Body of pancreas (tissue), 4 donors: Measurements from ENCODE around the gene STIM1. TPM values are rescaled to one million over a fixed set of nuclear protein-coding genes. Genes with fewer than 3 reads are reported as not detected.

Experiments
- ATAC-seq: fragments of 150-250 bp; one replicate; pipeline ENCODE4 v1.9.1; 2016
- DNase-seq, 4 donors: peaks; one replicate each; pipeline ENCODE4 v3.0.0-alpha.2; 2019
- H3K27ac ChIP-seq, 4 donors: fragments of 200-600 bp; sonication (generic); 1 replicate in 3 of 4; 2 replicates in 1 of 4; pipeline versions ENCODE4 v1.5.1 to v1.6.1; 2016 to 2019; ENCODE audit warnings: mild to moderate bottlenecking in 1 of 4, mixed read lengths in 1 of 4, moderate library complexity in 1 of 4
- H3K27me3 ChIP-seq, 2 donors: fragments of 200-600 bp; sonication (generic); one replicate each; pipeline ENCODE4 v1.6.0; 2016; ENCODE audit warnings: mild to moderate bottlenecking in 1 of 2
- H3K36me3 ChIP-seq, 2 donors: fragments of 200-600 bp; sonication (generic); replicated peaks in 1 of 2; 2 replicates each; pipeline ENCODE4 v1.5.1; 2016; ENCODE audit warnings: low read depth in 2 of 2; ENCODE audit not compliant: insufficient read depth in 1 of 2
- H3K4me1 ChIP-seq: fragments of 200-600 bp; sonication (generic); one replicate; pipeline ENCODE4 v1.6.0; 2016
- H3K4me3 ChIP-seq, 2 donors: fragments of 200-600 bp; sonication (generic); 1 replicate in 1 of 2; 2 replicates in 1 of 2; pipeline ENCODE4 v1.5.1; 2016 to 2019
- H3K9me3 ChIP-seq, 3 donors: fragments of 200-600 bp; sonication (generic); 1 replicate in 2 of 3; 2 replicates in 1 of 3; pipeline ENCODE4 v1.5.1; 2016
- CTCF ChIP-seq, 7 experiments: fragments of 450-650 bp in 4 of 7; fragments of 200-600 bp in 3 of 7; sonication (generic) in 3 of 7; IDR thresholded peaks; one replicate each; pipeline ENCODE4 v1.5.1; 2016 to 2019; ENCODE audit warnings: antibody characterized with exemption in 7 of 7
- POLR2A ChIP-seq, 3 donors: fragments of 450-650 bp; IDR thresholded peaks; one replicate each; pipeline ENCODE4 v1.6.1; 2016; ENCODE audit warnings: antibody characterized with exemption in 3 of 3, mild to moderate bottlenecking in 2 of 3
- WGBS, 2 donors: methylation state at CpG; one replicate each; pipeline ENCODE4 v1.1.5; 2017; 5-methylcytosine and 5-hydroxymethylcytosine counted together
- intact Hi-C: fragments of 100-400 bp; cut with DNase I; formaldehyde crosslinking; loops from one replicate; pipeline ENCODE4 v1.15.1; 2023
- total RNA-seq, 2 donors: library from RNA; depleted of rRNA; stranded (reverse); fragments of >200 nt; gene quantifications; one replicate each; pipeline ENCODE4 v1.1.0, GENCODE V29; 2016

Gene STIM1
- total RNA-seq, 2 donors from 2014 or later = 20.4 to 24.6 TPM

- no peak overlapping the region for H3K4me3 ChIP-seq
- WGBS, 2 donors = 61% methylated on average over 1 of the region's 1 CpG
- H3K36me3 ChIP-seq = peaks cover 0 to 4% of the 10 kb centered on the region in 2 donors
- no peaks in the 10 kb centered on the region for H3K4me1 ChIP-seq
- ATAC-seq (no peak), DNase-seq (no peak)
- no peaks in the 10 kb centered on the region for H3K9me3 ChIP-seq
- H3K27ac ChIP-seq = no peak overlapping the region
- H3K27me3 ChIP-seq = no peaks in the 10 kb centered on the region
- TF ChIP-seq POLR2A (IDR thresholded peaks at IDR 0.05) = no peak
- TF ChIP-seq CTCF (IDR thresholded peaks at IDR 0.05) = no peak
- intact Hi-C loops = no loop called here
Observed at GRCh38 chr11:4076774-4077173, 221.3 kb downstream of the STIM1 start.

- Histone ChIP-seq H3K4me3 (no peak overlapping the region), H3K27ac (no peak overlapping the region), H3K27me3 (no peaks in the 10 kb centered on the region), H3K4me1 (no peaks in the 10 kb centered on the region), H3K9me3 (no peaks in the 10 kb centered on the region), H3K36me3 (peaks cover 0 to 7% of the 10 kb centered on the region in 2 donors)
- intact Hi-C loops = no loop called here
- no peak for ATAC-seq
- no peak for TF ChIP-seq CTCF (IDR thresholded peaks at IDR 0.05)
- no peak for TF ChIP-seq POLR2A (IDR thresholded peaks at IDR 0.05)
- WGBS, 2 donors = 82 to 96% methylated on average over 8 to 9 of the region's 9 CpGs
- DNase-seq = no peak
Observed at GRCh38 chr11:4083198-4083597, 227.7 kb downstream of the STIM1 start.

- intact Hi-C loops = no loop called here
- H3K36me3 ChIP-seq = peaks cover 0 to 7% of the 10 kb centered on the region in 2 donors
- TF ChIP-seq CTCF (IDR thresholded peaks at IDR 0.05) (no peak), POLR2A (IDR thresholded peaks at IDR 0.05) (no peak)
Observed at GRCh38 chr11:4084406-4085125, 229.1 kb downstream of the STIM1 start.

GRCh38 chr11:4085575-4085974, 230.1 kb downstream of the STIM1 start:
- no peak overlapping the region for H3K4me3 ChIP-seq
- H3K36me3 ChIP-seq = peaks cover 0 to 7% of the 10 kb centered on the region in 2 donors
- no peaks in the 10 kb centered on the region for H3K9me3 ChIP-seq
- ATAC-seq = no peak
- no peaks in the 10 kb centered on the region for H3K27me3 ChIP-seq
- no peaks in the 10 kb centered on the region for H3K4me1 ChIP-seq
- DNase-seq = no peak
- H3K27ac ChIP-seq = no peak overlapping the region
- TF ChIP-seq POLR2A (IDR thresholded peaks at IDR 0.05) (no peak), CTCF (IDR thresholded peaks at IDR 0.05) (no peak)
- intact Hi-C loops = no loop called here

More at GRCh38 chr11:4084406-4085125, 229.1 kb downstream of the STIM1 start:
- Histone ChIP-seq H3K27me3 (no peaks in the 10 kb centered on the region), H3K9me3 (no peaks in the 10 kb centered on the region), H3K4me1 (no peaks in the 10 kb centered on the region), H3K27ac (no peak overlapping the region), H3K4me3 (no peak overlapping the region)
- no peak for ATAC-seq
- DNase-seq = no peak
- 92 to 93% methylated on average over 12 of the region's 12 CpGs for WGBS, 2 donors
